Transverse colon (tissue), 4 donors: ENCODE data around the gene PPP1R9B. TPM values are rescaled to one million over a fixed set of nuclear protein-coding genes. Genes with fewer than 3 reads are reported as not detected.

Experiments used
- DNase-seq: peaks from one replicate; pipeline ENCODE4 v3.0.0-alpha.2; 2019
- H3K27ac ChIP-seq, 4 donors: fragments of 200-600 bp; sonication (generic); 2 replicates each; pipeline ENCODE4 v1.5.1; 2016 to 2018; ENCODE audit warnings: inconsistent platforms in 4 of 4
- H3K27me3 ChIP-seq: fragments of 200-600 bp; sonication (generic); 2 replicates; pipeline ENCODE4 v1.5.1; 2017; ENCODE audit warnings: inconsistent platforms
- H3K36me3 ChIP-seq, 4 donors: fragments of 200-600 bp; sonication (generic); 2 replicates each; pipeline ENCODE4 v1.5.1; 2017 to 2019; ENCODE audit warnings: inconsistent platforms in 4 of 4
- H3K4me1 ChIP-seq, 4 donors: fragments of 200-600 bp; sonication (generic); 2 replicates each; pipeline ENCODE4 v1.5.1; 2017 to 2020; ENCODE audit warnings: inconsistent platforms in 4 of 4
- H3K4me3 ChIP-seq, 4 donors: fragments of 200-600 bp; sonication (generic); 1 replicate in 1 of 4; 2 replicates in 3 of 4; pipeline versions ENCODE4 v1.5.1 to v1.6.1; 2017 to 2019; ENCODE audit warnings: inconsistent platforms in 4 of 4
- H3K9me3 ChIP-seq, 2 donors: fragments of 200-600 bp; sonication (generic); 2 replicates each; pipeline ENCODE4 v1.5.1; 2017 to 2019; ENCODE audit warnings: inconsistent platforms in 2 of 2
- CTCF ChIP-seq, 5 experiments: fragments of 200-600 bp in 3 of 5; fragments of 450-650 bp in 2 of 5; sonication (generic) in 3 of 5; IDR thresholded peaks; 1 replicate in 2 of 5; 2 replicates in 3 of 5; pipeline ENCODE4 v1.5.1; 2016 to 2017; ENCODE audit warnings: antibody characterized with exemption in 5 of 5, inconsistent platforms in 3 of 5, mild to moderate bottlenecking in 2 of 5, moderate library complexity in 1 of 5
- EP300 ChIP-seq: sonication (generic); formaldehyde crosslinking; IDR thresholded peaks from one replicate; pipeline ENCODE4 v1.6.1; 2017; ENCODE audit warnings: antibody characterized with exemption, low read depth
- POLR2A ChIP-seq: fragments of 450-650 bp; IDR thresholded peaks from one replicate; pipeline ENCODE4 v1.6.1; 2016; ENCODE audit warnings: antibody characterized with exemption, mild to moderate bottlenecking, moderate library complexity
- POLR2AphosphoS5 ChIP-seq, 3 donors: sonication (generic); formaldehyde crosslinking; IDR thresholded peaks; one replicate each; pipeline ENCODE4 v1.6.1; 2016; ENCODE audit warnings: antibody characterized with exemption in 3 of 3
- WGBS, 2 donors: methylation state at CpG; one replicate each; pipeline ENCODE4 v1.1.5; 2018; ENCODE audit warnings: low coverage in 1 of 2; 5-methylcytosine and 5-hydroxymethylcytosine counted together
- in situ Hi-C, 4 donors: fragments of 200-750 bp; cut with MboI; loops; one replicate each; pipeline versions ENCODE4 v1.15.0 to v1.15.1; 2017; ENCODE audit warnings: low sequenced_read_pairs in 3 of 4, low pct_ligation_motif_present in 1 of 4, low pct_unique_long_range_greater_than_20kb in 1 of 4
- intact Hi-C: fragments of 100-400 bp; cut with DNase I; formaldehyde crosslinking; loops from one replicate; pipeline ENCODE4 v1.15.1; 2023; ENCODE audit warnings: low total_unique reads
- total RNA-seq, 4 donors: library from RNA; depleted of rRNA; stranded (reverse); fragments of >200 nt; gene quantifications; one replicate each; pipeline ENCODE4 v1.1.0, GENCODE V29; 2016

The PPP1R9B gene
- total RNA-seq, 4 donors from 2014 or later = 19.0 to 29.9 (median 27.7) TPM

GRCh38 chr17:50167371-50167770 is 16.9 kb upstream of the PPP1R9B start:
- intact Hi-C loops = no loop called here
- WGBS, 2 donors = 72 to 87% methylated on average over 5 to 19 of the region's 19 CpGs
- H3K27ac ChIP-seq = no peak overlapping the region
- no peaks in the 10 kb centered on the region for H3K9me3 ChIP-seq
- in situ Hi-C loops = no loop called here
- no peaks in the 10 kb centered on the region for H3K27me3 ChIP-seq
- no peak for DNase-seq
- peaks cover 0 to 11% (median 3%) of the 10 kb centered on the region in 4 donors for H3K4me1 ChIP-seq
- TF ChIP-seq EP300 = no peak
- TF ChIP-seq CTCF (IDR thresholded peaks at IDR 0.05) = no peak
- no peak for TF ChIP-seq POLR2A
- TF ChIP-seq POLR2AphosphoS5 (IDR thresholded peaks at IDR 0.05) = no peak
- no peaks in the 10 kb centered on the region for H3K36me3 ChIP-seq
- no peak overlapping the region for H3K4me3 ChIP-seq

- H3K27me3 ChIP-seq = no peaks in the 10 kb centered on the region
- peak overlapping the region in 2 of 4 donors; percentile 22 to 27 for H3K4me3 ChIP-seq
These were observed 16.2 kb upstream of the PPP1R9B start for GRCh38 chr17:50166518-50167181.

DNA sequence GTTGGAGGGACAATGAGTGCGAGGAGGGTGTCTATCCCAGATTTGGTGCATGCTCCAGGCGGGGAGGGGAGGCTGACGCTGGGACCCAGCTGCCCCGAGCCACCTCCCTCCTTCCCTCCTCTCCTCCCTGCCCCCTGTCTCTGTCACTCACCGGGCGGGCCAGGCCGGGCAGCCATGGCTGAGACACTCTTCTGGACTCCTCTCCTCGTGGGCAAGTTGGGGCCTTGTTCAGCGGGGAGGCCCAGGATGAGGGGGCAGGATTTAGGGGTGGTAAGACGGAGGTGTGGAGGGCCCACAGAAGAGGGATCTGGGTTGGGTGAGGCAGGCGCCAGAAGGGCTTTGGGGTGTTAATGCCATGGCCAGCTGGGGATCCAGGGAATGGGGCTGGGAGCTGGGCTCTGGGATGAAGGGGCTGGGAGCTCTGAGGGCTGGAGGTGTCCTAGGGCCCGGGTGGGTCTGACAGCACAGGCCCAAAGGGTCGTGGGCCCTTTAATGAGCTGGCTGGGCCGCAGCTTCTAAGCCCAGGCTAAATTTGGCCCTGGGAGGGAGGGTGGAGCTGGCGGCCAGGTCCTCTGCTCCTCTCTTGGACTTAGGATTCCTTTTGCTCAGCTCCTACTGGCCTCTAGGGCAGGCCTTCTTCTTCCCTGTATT is 15.5 kb upstream of the PPP1R9B start, which contains the start of gene SGCA:
Gene SGCA (plus strand): TSS at position 139 of the 651 bp plus-strand sequence. CDS start 36 bp downstream, at position 175.
- intact Hi-C loops = no loop called here
- in situ Hi-C loops = no loop called here
- no peaks in the 10 kb centered on the region for H3K27me3 ChIP-seq
- 64 to 72% methylated on average over 5 to 15 of the region's 15 CpGs for WGBS, 2 donors
- no peak for DNase-seq
- H3K27ac ChIP-seq = peak within 1 kb of the TSS; percentile 56 to 79 (median 78)
- no peaks in the 10 kb centered on the region for H3K36me3 ChIP-seq
- TF ChIP-seq POLR2A (no peak), EP300 (no peak), POLR2AphosphoS5 (IDR thresholded peaks at IDR 0.05) (no peak)
- peaks cover 0 to 21% (median 10%) of the 10 kb centered on the region in 4 donors for H3K4me1 ChIP-seq
- H3K9me3 ChIP-seq = no peaks in the 10 kb centered on the region
- H3K4me3 ChIP-seq = peak within 1 kb of the TSS in 3 of 4 donors; percentile 11 to 27 (median 22)

More at GRCh38 chr17:50166518-50167181, 16.2 kb upstream of the PPP1R9B start:
- Histone ChIP-seq H3K36me3 (no peaks in the 10 kb centered on the region), H3K27ac (peak overlapping the region; percentile 56 to 79 (median 78)), H3K4me1 (peaks cover 0 to 16% (median 7%) of the 10 kb centered on the region in 4 donors), H3K9me3 (no peaks in the 10 kb centered on the region)
- TF ChIP-seq POLR2A = no peak
- TF ChIP-seq CTCF (IDR thresholded peaks at IDR 0.05) = no peak
- no peak for TF ChIP-seq POLR2AphosphoS5 (IDR thresholded peaks at IDR 0.05)
- TF ChIP-seq EP300 = no peak
- 62% methylated on average over 7 of the region's 7 CpGs; no CpG with 5 or more reads in 1 of the 2 donors for WGBS, 2 donors
- in situ Hi-C loops = no loop called here
- intact Hi-C loops = no loop called here
- no peak for DNase-seq

GRCh38 chr17:50165466-50165865 is 15.0 kb upstream of the PPP1R9B start:
- no peaks in the 10 kb centered on the region for H3K36me3 ChIP-seq
- H3K4me3 ChIP-seq = no peak overlapping the region
- WGBS, 2 donors = 81 to 84% methylated on average over 3 of the region's 3 CpGs
- no peaks in the 10 kb centered on the region for H3K27me3 ChIP-seq
- in situ Hi-C loops (no loop called here), intact Hi-C loops (no loop called here)
- no peaks in the 10 kb centered on the region for H3K9me3 ChIP-seq
- TF ChIP-seq EP300 (no peak), POLR2AphosphoS5 (IDR thresholded peaks at IDR 0.05) (no peak)
- peak overlapping the region; percentile 56 to 79 (median 78) for H3K27ac ChIP-seq
- H3K4me1 ChIP-seq = peaks cover 0 to 26% (median 14%) of the 10 kb centered on the region in 4 donors
- no peak for DNase-seq

GRCh38 chr17:50165066-50165465 is 14.6 kb upstream of the PPP1R9B start:
- H3K9me3 ChIP-seq = no peaks in the 10 kb centered on the region
- no peaks in the 10 kb centered on the region for H3K36me3 ChIP-seq
- DNase-seq = no peak
- WGBS, 2 donors = 83 to 87% methylated on average over 5 to 9 of the region's 9 CpGs
- H3K27ac ChIP-seq = peak overlapping the region in 1 of 4 donors; percentile 79
- in situ Hi-C loops (no loop called here), intact Hi-C loops (no loop called here)
- H3K4me1 ChIP-seq = peaks cover 0 to 26% (median 14%) of the 10 kb centered on the region in 4 donors
- TF ChIP-seq POLR2AphosphoS5 (IDR thresholded peaks at IDR 0.05) (no peak), CTCF (IDR thresholded peaks at IDR 0.05) (no peak), EP300 (no peak), POLR2A (no peak)
- H3K4me3 ChIP-seq = no peak overlapping the region
- H3K27me3 ChIP-seq = no peaks in the 10 kb centered on the region
